Epithelial cell of proximal tubule (primary cell): ENCODE data around the gene DIPK1B. TPM values are rescaled to one million over a fixed set of nuclear protein-coding genes. Genes with fewer than 3 reads are reported as not detected.

Source experiments
- DNase-seq: peaks from one replicate; pipeline ENCODE4 v3.0.0-alpha.2; 2011; ENCODE audit warnings: low read depth
- H3K4me3 ChIP-seq: 2 replicates; pipeline ENCODE4 v1.5.1; 2011; ENCODE audit warnings: low read depth, mild to moderate bottlenecking, low read length
- total RNA-seq: library from RNA; depleted of rRNA; stranded (reverse); fragments of >200 nt; gene quantifications from 2 replicates; pipeline ENCODE4 v1.2.3, GENCODE V29; 2015
- TF ChIP-seq, protein P1 (sequence below): conservative IDR thresholded peaks from 2 replicates; pipeline ENCODE4 v1.5.1; 2012; ENCODE audit warnings: low read depth, mild to moderate bottlenecking, low read length

Gene DIPK1B
- total RNA-seq, 1 donor from 2014 or later: 20.3 TPM

DNA sequence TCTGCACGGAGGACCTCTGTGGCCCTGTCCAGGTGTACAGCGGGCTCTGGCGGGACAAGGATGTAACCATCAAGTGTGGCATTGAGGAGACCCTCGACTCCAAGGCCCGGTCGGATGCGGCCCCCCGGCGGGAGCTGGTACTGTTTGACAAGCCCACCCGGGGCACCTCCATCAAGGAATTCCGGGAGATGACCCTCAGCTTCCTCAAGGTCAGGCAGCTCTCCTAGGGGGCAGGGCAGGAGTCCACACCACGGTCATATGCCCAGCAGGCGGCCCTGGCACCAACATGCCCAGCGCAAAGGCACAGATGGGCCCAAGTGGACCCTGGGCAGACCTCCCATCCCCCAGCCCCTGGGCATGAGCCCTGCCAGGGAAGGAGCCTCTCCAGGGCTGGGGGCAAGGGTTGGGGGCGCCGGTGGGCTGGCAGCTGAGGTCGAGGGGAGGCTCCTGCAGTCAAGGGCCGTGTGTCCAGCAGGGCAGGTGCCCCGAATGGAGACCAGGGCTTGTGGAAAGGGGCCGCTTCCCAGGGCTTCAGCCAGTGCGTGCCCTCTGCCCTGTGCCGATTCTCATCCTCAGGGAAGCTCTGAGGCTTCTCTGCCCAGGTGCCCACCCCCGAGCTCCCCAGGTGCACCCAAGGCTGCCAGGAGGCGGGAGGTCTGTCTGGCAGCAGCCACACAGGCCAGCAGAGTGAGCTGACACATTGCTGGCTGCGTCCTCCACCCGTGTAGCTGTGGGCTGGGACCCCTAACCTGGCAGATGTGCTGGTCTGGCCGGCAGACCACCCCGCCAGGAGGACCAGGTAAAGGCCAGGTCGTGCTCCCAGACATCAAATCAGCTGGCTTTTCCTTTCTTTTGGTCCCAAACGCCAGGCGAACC lies 10.0 kb downstream of the DIPK1B start:
- TF ChIP-seq, protein P1, sequence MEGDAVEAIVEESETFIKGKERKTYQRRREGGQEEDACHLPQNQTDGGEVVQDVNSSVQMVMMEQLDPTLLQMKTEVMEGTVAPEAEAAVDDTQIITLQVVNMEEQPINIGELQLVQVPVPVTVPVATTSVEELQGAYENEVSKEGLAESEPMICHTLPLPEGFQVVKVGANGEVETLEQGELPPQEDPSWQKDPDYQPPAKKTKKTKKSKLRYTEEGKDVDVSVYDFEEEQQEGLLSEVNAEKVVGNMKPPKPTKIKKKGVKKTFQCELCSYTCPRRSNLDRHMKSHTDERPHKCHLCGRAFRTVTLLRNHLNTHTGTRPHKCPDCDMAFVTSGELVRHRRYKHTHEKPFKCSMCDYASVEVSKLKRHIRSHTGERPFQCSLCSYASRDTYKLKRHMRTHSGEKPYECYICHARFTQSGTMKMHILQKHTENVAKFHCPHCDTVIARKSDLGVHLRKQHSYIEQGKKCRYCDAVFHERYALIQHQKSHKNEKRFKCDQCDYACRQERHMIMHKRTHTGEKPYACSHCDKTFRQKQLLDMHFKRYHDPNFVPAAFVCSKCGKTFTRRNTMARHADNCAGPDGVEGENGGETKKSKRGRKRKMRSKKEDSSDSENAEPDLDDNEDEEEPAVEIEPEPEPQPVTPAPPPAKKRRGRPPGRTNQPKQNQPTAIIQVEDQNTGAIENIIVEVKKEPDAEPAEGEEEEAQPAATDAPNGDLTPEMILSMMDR: no peak
- no peak for DNase-seq
- H3K4me3 ChIP-seq: no peak overlapping the region

DNA sequence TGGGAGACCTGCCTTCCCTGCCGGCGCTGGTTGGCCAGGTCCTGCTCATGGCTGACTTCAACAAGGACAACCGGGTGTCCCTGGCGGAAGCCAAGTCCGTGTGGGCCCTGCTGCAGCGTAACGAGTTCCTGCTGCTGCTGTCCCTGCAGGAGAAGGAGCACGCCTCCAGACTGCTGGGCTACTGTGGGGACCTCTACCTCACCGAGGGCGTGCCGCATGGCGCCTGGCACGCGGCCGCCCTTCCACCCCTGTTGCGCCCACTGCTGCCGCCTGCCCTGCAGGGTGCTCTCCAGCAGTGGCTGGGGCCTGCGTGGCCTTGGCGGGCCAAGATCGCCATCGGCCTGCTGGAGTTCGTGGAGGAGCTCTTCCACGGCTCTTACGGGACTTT lies 10.6 kb downstream of the DIPK1B start:
- H3K4me3 ChIP-seq: no peak overlapping the region
- TF ChIP-seq, protein P1: no peak
- no peak for DNase-seq

DNA sequence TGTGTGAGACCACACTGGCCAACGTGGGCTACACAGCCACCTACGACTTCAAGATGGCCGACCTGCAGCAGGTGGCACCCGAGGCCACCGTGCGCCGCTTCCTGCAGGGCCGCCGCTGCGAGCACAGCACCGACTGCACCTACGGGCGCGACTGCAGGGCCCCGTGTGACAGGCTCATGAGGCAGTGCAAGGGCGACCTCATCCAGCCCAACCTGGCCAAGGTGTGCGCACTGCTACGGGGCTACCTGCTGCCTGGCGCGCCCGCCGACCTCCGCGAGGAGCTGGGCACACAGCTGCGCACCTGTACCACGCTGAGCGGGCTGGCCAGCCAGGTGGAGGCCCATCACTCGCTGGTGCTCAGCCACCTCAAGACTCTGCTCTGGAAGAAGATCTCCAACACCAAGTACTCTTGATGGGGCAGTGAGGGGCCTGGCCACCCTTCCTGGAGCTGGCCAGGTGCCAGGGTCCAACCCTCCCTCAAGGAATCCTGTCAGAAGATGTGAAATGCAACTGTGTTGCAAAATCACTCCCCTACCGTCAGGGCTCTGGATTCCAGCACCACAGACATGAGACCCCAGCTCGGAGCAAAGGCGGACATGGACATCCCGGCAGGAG lies 11.1 kb downstream of the DIPK1B start:
- TF ChIP-seq, protein P1: no peak
- no peak overlapping the region for H3K4me3 ChIP-seq

DNA sequence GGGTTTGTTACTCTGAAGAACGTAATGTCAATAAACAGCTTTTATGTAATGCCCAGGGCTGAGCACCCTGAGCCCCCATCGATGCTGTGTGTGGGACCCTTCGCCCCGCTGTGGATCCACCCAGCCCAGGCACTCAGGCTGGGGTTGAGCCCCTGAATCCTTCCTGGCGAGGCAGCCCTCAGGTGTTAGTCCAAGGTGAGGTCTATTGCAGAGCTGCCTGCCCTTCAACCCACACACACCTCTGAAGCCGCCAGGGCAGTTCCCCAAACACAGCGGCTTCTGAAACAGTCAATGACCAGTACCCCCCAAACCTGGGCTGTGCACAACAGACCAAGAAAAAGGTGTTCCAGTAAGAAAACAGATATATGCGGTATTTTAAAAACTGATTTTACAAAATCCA lies 11.6 kb downstream of the DIPK1B start:
- TF ChIP-seq, protein P1: no peak
- no peak overlapping the region for H3K4me3 ChIP-seq
- DNase-seq: no peak

More for the DNA sequence above, 11.1 kb downstream of the DIPK1B start:
- no peak for DNase-seq

DNA sequence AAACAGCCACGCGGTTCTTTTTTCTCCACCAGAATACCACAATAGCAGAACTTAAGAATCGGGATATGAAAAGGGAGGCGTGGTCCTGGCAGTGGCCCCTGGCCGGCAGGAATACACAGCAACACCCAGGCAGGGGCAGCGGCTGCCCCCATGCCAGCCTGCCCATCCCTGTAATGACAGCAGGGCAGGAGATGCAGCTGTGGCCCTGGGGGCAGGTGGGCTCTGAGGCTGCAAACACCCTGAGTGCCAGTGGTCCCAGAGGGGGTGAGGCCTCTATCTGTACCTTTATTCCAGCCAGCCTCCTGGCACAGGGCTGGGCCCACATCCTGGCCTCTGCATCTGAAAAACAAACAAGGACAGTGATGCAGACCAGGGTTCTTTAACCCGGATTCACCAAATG lies 12.4 kb downstream of the DIPK1B start:
- no peak overlapping the region for H3K4me3 ChIP-seq
- TF ChIP-seq, protein P1: no peak
- no peak for DNase-seq

DNA sequence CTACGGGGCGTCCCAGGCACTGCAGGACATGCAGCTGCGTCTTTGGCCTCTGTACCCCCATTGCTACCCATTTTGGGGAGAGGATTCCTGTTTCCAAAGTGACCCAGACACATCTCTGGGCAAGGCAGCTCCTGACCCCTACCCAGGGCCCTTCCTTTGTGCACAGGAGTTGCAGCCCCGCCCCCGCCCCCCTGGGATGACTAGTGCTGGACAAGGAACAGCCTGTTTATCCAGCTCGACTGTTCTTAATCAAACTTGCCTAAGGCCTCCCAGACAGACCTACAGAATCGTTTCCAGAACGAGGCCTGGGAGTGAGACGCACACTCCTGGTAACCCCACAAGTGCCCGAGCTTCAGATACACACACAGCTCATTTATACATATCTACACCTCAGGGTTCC lies 13.2 kb downstream of the DIPK1B start:
- DNase-seq: no peak
- TF ChIP-seq, protein P1: no peak
- no peak overlapping the region for H3K4me3 ChIP-seq

DNA sequence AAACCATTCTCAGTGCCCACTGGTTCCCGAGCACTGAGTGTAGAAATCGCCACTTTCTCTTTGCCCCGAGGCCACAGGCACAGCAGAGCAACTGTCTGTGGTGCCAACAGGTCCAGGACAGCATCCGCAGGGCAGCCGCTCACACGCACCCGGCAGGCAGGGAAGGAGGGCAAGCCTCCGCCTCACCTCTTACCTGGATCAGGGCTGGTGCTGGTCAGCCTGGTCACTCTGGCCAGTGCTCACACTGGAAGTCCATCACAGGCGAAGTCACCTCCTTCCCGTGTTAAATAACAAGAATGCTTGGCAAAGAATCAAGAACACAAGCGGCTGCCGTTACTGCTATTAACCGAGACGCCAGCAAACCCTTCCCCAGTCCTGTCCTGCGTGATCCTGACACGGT lies 13.7 kb downstream of the DIPK1B start:
- H3K4me3 ChIP-seq: peak overlapping the region; percentile 89
- TF ChIP-seq, protein P1: no peak
- DNase-seq: no peak
